ENCODE data around the gene IL20RA.

The IL20RA gene

DNA sequence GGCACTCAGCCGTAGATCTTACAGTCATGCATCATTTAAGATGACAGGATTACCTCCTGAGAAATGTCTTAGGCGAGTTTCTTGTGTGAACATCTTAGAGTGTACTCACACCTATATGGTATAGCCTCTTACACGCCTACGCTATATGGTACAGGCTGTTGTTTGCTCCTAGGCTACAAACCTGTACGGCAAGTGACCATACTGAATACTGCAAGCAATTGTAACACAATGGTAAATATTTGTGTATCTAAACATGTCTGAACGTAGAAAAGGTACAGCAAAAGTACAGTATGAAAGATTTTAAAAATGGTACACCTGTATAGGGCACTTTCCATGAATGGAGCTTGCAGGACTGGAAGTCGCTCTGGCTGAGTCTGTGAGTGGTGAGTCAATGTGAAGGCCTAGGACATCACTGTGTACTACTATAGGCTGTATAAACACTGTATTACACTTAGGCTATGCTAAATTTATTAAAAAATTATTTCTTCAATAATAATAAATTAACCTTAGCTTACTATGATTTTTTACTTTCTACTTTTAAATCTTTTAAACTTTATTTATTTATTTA lies 541 bp upstream of the IL20RA start:
- H3K4me3 ChIP-seq (ENCODE audit: low read depth, low read length), result no peak overlapping the region
- TF ChIP-seq CTCF (IDR thresholded peaks at IDR 0.05; ENCODE audit: borderline replicate concordance, insufficient read depth, low read depth, low read length), result no peak

GRCh38 chr6:137043710-137044365 lies 927 bp downstream of the IL20RA start:
- no peak for TF ChIP-seq CTCF (IDR thresholded peaks at IDR 0.05; ENCODE audit: borderline replicate concordance, insufficient read depth, low read depth, low read length)
- H3K4me3 ChIP-seq (ENCODE audit: low read depth, low read length), result peak overlapping the region; percentile 52

- TF ChIP-seq CTCF (IDR thresholded peaks at IDR 0.05; ENCODE audit: borderline replicate concordance, insufficient read depth, low read depth, low read length), result no peak
- no peak overlapping the region for H3K4me3 ChIP-seq (ENCODE audit: low read depth, low read length)
These were observed 4.4 kb downstream of the IL20RA start for GRCh38 chr6:137040393-137040792.

DNA sequence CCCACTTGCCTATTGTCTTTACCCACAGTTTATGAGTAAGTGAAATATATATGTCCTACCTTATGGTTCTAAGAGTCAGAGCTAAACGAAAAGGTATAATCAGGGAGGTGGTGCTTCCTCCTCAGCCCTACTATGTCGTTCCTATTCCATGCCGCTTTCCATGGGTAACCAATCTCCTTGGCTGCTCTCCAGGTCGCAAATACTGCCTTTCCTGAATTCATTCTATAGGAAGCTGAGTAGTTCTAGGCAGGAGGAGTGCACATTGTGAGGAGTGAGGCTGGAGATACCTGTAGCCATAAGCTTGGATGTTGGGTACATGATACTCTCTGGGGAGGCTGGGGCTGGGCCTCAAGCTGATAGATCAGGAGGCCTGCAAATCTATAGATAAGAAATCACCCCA lies 5.8 kb downstream of the IL20RA start:
- no peak overlapping the region for H3K4me3 ChIP-seq (ENCODE audit: low read depth, low read length)
- TF ChIP-seq CTCF (IDR thresholded peaks at IDR 0.05; ENCODE audit: borderline replicate concordance, insufficient read depth, low read depth, low read length), result no peak

DNA sequence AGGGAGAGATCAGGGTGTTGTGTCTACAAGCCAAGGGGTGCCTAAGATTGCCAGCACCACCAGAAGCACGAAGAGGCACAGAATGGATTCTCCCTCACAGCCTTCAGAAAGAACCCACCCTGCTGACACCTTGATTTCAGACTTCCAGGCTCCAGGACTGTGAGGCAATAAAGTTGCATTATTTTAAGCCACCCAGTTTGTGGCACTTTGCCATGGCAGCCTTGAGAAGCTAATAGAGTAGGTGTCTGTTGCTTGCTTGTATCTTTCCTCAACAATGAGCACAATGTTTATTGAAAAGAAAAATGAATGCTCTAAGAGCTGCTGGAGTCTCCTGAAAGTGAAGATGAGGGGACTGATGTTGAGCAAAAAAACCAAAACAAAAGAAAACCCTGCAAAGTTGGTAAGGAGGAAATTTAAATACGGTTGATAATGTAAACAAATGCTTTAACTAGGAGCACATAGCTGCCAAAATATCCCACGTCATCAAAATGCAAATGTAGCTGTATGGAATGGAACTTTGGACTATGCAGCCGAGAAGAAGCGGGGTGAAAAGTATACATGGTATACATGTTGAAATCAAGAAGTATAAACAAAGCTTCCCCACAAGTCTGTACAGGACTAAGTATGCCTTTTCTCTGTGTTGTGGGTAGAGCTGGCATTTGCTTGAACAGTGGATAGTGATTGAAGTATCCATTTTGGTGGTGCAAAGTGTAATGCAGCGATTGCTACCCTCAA lies 8.0 kb downstream of the IL20RA start:
- TF ChIP-seq CTCF (IDR thresholded peaks at IDR 0.05; ENCODE audit: borderline replicate concordance, insufficient read depth, low read depth, low read length), result no peak
- no peak overlapping the region for H3K4me3 ChIP-seq (ENCODE audit: low read depth, low read length)

- H3K4me3 ChIP-seq (ENCODE audit: low read depth, low read length), result no peak overlapping the region
- TF ChIP-seq CTCF (IDR thresholded peaks at IDR 0.05; ENCODE audit: borderline replicate concordance, insufficient read depth, low read depth, low read length), result no peak
These were observed 10.9 kb downstream of the IL20RA start for GRCh38 chr6:137033828-137034227.

- no peak overlapping the region for H3K4me3 ChIP-seq (ENCODE audit: low read depth, low read length)
These were observed 13.6 kb downstream of the IL20RA start for GRCh38 chr6:137031122-137031521.

More at GRCh38 chr6:137031122-137031521, 13.6 kb downstream of the IL20RA start:
- no peak for TF ChIP-seq CTCF (IDR thresholded peaks at IDR 0.05; ENCODE audit: borderline replicate concordance, insufficient read depth, low read depth, low read length)

Measured in GM12875 (cell line).